Cerebellar cortex (tissue), 1 donor: Measurements from ENCODE around the gene DNAJC22.
"Not testable (repeated sequence)": the region's sequence is repeated elsewhere in the genome, so short reads cannot be mapped to it uniquely, and the experiment has no call there.

ENCODE experiments used
- DNase-seq: peaks from one replicate; pipeline ENCODE4 v3.0.0-alpha.2; 2015; ENCODE audit warnings: low spot score

DNAJC22 gene

DNA sequence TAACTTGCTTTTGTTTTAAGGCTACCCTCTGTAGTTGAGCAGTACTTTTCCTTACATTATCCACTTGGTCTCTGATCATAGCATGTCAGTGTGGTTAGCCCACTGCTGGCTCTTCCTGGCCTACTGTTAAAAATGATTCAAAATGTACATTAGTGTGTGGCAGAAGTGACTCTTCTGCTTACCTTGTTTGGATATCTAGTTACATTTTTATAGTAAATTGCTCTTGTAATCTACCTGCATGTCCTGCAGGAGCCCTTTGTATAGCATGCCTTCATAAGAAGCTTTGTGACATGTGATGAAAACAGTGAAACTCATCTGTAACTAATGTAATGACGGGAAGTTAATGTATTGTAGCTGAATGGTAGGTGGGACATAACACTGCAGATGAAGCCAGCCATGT, 28.7 kb downstream of the DNAJC22 start:
- no peak for DNase-seq

DNA sequence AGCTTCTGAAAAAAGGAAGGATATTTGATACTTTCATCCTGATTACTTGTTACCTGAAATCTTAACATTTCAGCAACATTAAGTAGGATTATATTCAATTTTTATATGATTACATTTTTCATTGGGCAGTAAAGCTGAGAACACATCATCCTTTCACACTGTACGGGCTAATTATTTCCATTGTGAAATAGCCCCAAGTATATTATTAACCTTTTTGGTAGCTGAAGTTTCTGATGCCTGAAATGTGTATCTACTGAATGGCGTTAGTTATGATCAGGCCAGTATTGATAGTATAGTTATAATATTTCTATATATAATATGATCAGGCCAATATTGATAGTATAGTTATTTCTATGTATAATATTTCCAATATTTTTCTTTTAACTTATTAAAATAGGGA, 30.7 kb downstream of the DNAJC22 start:
- no peak for DNase-seq

DNA sequence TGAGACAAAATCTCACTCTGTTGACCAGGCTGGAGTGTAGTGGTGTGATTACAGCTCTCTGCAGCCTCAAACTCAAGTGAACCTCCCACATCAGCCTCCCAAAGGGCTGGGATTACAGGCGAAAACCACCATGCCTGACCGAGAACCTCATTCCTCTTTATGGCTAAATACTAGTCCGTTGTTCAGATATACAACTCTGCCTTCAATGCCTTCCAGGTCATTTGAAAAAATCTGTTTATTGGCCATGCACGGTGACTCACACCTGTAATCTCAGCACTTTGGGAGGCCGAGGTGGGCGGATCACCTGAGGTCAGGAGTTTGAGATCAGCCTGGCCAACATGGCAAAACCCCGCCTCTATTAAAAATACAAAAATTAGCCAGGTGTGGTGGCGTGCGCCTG, 33.5 kb downstream of the DNAJC22 start:
- not testable (repeated sequence) for DNase-seq

DNA sequence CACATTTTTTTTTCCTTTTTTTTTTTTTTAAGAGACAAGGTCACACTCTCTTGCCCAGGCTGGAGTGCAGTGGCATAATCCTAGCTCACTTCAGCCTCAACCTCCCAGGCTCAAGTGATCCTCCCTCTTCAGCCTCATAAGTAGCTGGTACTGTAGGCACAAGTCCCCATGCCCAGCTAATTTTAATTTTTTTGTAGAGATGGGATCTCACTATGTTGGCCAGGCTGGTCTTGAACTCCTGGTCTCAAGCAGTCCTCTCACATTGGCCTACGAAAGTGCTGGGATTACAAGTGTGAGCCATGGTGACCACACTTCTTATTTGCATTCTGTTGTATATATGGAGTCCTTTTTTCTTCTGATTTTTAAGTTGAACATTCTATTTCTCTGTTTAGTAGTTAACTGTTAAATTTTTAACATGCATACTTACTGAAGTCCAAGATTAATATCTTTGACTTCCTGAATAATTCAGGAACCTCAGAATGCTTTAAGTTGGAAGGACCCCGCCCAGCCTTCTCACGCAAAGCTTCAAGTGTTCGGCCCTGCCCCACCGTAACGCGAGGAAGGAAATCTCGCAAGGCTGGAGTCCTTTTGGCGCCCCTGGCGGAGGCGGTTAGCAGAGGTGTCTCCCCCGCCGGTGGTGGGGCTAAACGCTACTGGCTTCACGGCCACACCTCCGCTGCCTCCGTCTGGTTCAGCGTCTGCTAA, 42.1 kb downstream of the DNAJC22 start:
- DNase-seq, result no peak

DNA sequence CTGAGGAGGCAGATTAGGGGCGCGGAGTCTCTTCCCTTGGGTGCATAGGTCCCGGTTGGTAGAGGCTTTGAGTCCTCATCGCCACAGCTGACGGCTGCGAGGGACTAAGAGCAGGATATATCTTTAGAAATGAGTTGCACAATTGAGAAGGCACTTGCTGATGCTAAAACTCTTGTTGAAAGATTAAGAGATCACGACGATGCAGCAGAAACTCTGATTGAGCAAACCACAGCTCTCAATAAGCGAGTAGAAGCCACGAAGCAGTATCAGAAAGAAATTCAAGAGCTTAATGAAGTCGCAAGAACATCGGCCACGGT, 42.7 kb downstream of the DNAJC22 start:
- no peak for DNase-seq

DNA sequence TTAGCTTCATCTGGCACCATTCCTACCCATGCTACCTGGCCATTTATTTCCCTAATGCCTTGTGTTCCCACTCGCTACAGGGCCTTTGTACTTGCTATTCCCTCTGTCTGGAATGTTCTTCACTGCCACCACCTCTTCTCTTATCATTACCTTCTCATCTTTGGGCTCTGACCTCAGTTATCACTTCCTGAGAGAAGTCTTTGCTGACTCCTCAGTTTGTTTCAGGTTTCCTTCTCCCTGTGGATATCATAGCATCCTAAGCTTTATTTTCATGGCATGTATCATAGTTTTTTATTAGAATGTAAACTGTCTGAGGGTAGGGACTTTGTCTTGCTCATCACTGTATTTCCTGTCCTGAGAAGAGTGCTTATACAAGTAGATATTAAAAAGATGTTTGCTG, 50.3 kb downstream of the DNAJC22 start:
- no peak for DNase-seq

DNA sequence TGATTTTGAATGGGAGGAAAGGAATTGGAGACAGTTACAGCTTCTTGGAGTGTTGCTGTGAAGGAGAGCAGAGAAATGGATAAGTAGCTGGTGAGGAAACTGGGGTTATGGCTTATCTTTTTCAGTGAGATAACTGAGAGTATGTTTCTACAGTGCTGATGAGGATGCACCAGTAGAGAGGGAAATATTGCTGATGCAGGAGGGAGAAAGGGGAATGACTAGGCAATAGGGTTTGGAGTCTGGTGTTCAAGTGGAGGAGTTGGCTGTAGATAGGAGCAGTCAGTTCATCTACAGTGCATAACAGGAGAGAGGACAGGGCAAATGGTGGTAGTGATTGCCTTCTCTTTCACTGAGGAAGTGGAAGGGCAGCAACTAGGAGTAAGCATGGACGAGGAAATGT, 53.6 kb downstream of the DNAJC22 start:
- no peak for DNase-seq
